NCI-H345 (cell line): ENCODE measurements around the gene NCKAP1.
"Not testable (repeated sequence)": the region's sequence is repeated elsewhere in the genome, so short reads cannot be mapped to it uniquely, and the experiment has no call there.

ENCODE experiments used
- DNase-seq: peaks from one replicate; lab custom pipeline; 2025; lab: John Stamatoyannopoulos, UW

Gene NCKAP1

DNA sequence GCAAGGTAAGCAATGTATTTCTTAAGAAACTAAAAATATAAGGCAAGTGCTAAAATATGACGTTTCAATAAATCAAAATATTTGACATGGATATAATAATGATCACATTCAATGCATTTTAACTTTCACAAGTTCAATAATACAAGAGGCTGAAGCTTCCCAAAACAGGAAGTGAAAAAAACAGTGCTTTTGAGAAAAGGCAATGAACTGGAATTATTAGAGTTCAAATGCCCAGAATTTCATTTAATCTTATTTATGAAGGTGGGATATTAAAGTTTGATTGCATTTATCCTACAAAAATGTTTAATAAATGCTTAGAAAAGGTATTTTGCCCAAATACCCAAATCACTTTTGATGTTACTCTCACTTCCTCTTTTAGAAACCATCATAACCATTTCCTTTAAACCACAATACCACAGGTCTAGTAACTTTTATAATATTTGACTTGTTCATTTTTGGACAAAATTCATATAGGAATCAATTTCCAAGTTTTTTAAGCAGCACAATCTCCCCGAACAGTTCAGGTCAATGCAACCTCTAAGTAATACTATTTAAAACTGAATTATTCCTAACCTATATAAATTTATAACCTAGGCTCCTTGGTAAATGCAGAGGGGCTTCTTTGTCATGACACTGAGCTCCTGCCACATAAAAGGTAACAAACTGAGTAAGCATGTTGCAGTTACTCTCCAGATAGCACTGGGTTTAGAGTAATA, 2.1 kb downstream of the NCKAP1 start:
- no peak for DNase-seq

GRCh38 chr2:183035298-183035953, 2.8 kb downstream of the NCKAP1 start:
- DNase-seq, result no peak

DNA sequence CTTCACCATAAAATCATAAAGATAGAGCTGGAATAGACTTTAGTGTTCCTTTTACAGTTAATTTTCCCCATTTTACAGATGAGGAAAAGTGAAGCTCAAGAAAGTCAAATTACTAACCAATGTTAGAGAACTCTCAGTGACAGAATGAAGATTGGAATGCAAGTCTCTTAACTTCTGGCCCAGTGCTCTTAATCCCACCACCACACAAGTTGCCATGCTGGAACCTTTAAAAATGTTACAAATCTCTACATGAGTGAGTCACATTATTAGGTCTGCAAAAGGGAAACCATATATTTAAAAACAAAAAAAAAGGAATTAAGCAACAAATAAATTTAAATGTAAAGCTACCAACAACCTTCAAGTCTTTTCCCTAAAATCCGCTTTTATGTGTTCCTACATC, 3.5 kb downstream of the NCKAP1 start:
- DNase-seq, result no peak

DNA sequence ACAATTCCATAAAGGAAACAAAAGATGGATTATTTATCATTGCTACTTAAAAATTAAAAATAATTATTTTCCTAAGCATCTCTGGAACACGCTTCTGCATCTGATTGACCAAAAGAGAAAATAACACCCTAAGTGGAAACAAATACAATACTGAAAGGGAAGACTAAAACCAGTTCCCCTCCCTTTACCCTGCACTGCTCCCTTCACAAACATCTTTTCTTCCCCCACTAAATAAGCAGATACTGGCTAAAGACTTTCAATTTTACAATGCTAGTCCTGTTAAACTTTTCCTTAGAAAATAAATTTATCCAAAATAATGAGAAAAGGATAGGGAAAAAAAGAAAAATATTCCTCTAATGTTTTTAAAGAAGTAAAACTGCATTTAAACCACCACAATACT, 4.3 kb downstream of the NCKAP1 start:
- DNase-seq, result no peak

DNA sequence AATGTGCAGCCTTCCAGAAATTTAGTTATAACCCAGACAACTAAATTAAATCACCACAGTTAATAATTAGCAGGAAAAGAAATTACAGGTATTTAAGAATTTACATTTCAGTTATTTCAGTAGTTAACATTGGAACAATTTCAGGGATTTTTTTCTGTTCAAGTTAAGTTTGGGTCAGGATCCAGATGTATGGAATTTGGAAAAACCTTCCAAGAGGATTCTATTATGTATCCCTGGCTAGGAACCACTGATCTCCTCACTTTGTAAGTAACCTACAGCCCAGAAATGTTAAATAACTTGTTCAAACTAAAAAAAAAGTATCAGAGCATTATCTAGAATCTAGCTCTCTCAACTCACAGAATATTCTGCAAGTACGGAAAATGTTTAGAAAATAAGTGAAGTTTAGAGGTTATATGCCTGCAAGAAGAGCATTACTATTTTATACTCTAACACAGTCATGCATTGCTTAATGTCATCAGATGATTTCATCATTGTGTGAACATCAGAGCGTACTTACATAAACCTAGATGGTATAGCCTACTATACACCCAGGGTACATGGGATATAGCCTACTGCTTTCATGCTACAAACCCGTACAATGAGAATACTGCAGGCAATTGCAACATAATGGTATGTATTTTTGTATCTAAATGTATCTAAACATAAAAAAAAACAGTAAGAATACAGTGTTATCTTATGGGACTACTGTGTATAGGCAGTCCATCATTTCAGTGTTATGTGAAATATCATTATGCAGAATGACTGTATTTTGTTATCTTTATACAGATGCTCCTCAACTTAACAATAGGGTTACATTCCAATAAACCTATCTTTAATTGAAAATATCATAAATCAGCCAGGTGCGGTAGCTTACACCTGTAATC, 6.1 kb downstream of the NCKAP1 start:
- DNase-seq, result no peak

DNA sequence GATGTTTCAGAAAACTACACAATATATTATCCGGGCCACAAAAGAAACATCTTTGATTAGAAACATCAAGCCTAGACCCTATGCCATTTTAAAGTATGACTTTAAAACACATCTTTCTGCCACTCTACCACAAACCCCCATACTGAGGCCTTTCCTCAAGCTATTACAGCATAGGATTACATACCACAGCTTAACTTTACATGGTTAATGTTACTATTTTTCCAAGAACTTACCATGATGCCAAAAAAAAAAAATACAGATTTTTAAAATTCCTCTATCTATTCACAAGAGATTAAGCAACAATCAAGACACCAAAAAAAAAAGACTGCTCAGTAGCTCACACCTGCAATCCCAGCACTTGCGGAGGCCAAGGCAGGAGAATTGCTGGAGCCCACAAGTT, 9.0 kb downstream of the NCKAP1 start:
- no peak for DNase-seq

- DNase-seq, result no peak
Observed at GRCh38 chr2:183028108-183028507, 10.1 kb downstream of the NCKAP1 start.

- no peak for DNase-seq
Observed at GRCh38 chr2:183027443-183027842, 10.8 kb downstream of the NCKAP1 start.

GRCh38 chr2:183026424-183026823, 11.8 kb downstream of the NCKAP1 start:
- no peak for DNase-seq

- no peak for DNase-seq
Observed at GRCh38 chr2:183025993-183026392, 12.3 kb downstream of the NCKAP1 start.

DNA sequence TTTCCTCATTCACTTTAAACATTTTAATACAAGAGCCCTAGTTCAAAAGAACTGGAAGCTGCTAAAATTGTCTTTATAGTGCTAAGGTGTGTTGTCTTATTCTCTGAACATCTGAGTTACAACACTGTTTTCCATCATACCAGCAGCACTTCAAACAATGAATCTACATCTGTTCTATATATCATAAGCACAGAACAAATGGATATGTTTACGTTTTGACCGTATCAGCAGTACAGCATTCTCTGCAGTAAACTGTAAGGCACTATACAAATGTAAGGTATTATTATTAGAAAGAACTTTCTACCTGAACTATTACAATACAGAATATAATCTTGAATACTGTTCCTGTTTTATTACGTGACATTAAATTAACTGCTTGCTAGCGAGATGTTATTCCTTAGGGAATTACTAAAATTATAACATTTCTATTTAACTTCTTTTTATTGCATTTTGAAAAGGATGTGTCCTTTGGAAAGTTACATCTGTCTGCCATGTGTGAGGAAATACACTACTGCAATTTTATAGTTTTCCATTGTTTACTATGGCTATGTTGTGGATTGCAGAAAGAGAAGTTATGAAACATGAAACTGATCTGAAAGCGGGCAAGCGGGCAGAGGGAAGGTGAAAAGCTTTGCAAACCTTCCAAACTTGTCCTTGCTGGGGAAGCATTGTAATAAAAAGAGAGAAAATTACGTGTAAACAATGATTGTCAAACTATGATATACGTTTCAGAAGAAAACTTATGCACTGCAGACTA, 13.7 kb downstream of the NCKAP1 start:
- no peak for DNase-seq

DNA sequence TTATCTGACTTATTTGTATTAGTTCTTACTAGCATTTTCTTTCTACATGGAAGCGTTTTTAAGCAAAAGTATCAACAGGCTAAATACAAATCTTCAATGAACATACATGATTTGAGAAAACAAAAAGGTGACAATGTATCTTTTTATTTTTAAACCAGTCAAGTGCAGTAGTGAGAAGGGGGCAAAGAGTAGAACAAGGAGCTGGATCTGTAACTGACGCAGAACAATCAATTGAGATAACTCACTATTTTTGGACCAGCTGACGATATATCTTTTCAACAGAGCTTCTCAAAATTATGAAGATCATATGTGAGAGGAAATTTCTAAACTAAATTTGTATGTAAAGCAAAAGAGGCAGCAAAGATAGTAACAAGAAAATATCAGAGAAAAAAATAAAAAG, 15.5 kb downstream of the NCKAP1 start:
- DNase-seq, result no peak

GRCh38 chr2:183021613-183022012, 16.6 kb downstream of the NCKAP1 start:
- no peak for DNase-seq

DNA sequence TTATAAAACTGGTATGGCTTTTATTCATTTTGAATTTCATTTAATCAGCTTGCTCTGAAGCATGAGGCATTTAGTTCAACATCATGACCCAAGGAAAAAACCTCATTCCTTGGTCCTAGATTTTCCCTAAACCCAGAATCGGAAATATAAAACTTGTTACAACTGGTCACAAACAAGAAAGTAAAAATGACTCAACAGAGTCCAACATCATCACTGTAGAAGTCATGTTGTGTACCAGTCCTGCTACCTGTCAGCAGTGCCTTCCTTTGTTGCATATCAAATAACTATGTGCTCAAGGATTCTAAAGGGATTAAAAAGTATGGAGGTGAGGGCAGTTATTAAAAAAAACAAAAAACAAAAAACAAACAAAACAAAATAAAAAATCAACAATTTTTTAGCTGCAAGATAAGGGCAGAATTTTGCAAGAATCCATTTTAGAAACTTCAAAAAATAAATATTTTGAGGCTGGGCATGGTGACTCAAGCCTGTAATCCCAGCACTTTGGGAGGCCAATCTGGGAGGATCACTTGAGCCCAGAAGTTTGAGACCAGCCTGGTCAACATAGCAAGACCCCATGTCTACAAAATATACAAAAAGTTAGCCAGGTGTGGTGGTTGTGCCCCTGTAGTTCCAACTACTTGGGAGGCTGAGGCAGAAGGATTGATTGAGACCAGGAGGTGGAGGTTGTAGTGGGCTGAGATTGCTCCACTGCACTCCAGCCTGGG, 18.4 kb downstream of the NCKAP1 start:
- no peak for DNase-seq

DNA sequence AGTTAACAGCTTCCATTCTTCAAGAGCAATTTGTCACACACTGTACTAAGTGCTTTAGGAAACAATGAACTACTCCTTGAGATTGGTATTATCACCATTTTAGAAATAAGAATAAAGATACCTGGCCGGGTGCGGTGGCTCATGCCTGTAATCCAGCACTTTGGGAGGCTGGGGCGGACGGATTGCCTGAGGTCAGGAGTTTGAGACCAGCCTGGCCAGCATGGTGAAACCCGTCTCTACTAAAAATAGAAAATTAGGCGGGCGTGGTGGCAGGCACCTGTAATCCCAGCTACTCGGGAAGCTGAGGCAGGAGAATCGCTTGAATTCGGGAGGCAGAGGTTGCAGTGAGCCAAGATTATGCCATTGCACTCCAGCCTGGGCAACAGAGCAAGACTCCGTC, 20.4 kb downstream of the NCKAP1 start:
- not testable (repeated sequence) for DNase-seq

GRCh38 chr2:183014005-183014404, 24.3 kb downstream of the NCKAP1 start:
- no peak for DNase-seq

DNA sequence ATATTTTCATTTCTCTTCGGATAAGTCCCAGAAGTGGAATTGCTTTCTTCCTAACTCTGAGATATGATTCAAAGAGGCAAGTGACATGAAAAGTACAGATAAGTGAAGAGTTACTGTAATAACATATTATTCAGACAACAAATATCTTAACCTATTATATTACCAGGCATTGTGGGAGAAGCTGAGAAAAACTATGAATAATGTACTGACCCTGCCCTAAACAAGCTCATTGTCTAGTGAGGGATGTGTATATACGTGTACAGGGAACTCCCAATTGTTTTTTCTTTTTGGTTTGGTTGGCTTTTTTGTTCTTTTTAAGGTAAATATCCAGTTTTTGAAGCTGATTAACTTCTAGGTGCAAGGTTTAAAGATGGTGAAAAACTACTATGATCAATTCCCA, 26.5 kb downstream of the NCKAP1 start:
- DNase-seq, result no peak

DNA sequence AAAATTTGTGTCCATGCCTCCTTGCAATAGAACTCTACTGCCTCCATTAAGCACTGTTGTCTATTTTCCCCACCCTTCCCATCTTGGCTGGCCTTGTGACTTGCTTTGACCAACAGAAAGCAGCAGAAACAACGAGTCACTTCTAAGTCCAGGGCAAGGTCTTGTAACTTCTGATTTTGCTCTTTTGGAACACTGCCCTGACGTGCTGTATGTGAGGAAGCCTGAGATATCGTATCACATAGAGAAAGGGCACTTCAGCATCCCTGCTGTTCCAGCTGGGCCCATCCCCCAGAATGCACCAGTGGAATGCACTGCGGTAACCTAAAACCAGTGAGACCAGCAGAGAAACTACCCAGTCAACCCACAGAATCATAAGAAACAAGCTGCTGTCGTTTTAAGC, 28.1 kb downstream of the NCKAP1 start:
- no peak for DNase-seq

DNA sequence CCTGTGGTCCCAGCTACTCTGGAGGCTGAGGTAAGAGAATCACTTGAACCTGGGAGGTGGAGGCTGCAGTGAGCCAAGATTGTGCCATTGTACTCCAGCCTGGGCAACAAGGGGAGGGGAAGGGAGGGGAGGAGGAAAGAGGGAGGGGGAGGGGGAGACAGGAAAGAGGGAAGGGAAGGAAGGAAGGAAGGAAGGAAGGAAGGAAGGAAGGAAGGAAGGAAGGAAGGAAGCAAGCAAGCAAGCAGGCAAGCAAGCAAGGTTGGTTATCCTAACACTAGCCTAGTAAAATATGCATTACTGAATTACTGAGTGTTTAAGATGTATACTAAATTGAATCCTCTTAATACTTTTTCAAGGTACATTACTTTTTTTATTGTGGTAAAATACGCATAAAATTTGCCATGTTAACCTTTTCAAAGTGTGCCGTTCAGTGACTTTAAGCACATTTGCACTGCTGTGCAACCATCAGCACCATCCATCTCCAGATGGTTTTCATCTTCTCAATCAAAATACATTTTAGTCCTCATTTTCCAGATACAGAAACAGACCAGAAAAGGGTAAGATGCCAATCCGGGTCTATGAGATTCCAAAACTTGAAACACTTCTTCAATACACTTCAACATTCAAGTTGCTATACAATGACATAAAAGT, 28.9 kb downstream of the NCKAP1 start:
- DNase-seq, result no peak

DNA sequence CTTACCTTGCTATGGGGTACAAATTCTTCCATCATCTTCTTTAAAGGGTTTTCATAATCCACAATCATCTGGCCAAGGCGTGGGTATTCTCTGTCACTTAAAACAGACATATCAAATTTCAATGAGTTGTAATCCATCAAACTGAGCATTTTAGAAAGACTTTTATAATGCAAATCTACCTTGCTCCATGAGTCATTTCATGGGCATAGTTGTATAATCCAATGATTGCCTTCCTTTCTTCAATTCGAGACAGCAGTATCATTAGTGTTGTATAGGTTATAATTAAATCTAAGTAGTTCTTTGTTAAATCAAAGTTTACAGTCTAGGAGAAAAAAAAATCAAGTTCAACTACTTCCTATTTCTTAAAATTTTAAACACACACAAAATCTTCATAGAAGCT, 36.3 kb downstream of the NCKAP1 start:
- no peak for DNase-seq

DNA sequence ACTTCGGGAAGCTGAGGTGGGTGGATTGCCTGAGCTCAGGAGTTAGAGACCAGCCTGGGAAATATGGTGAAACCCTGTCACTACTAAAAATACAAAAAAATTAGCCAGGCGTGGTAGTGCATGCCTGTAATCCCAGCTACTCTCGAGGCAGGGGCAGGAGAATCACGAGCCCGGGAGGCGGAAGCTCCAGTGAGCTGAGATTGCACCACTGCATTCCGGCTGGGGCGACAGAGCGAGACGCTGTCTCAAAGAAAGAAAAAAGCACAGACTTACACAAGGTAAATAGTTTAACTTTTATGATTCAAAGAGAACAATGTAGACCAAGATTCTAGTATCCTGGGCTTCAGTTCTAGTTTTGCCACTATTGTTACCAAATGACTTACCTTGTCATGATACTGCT, 37.4 kb downstream of the NCKAP1 start:
- no peak for DNase-seq
